GM19395 (cell line): Measurements from ENCODE around the gene KIAA1217.

ENCODE experiments used
- ATAC-seq: cut with Tn5 transposase; IDR thresholded peaks from one replicate; pipeline ENCODE4 v1.9.1; 2021; ENCODE audit warnings: mild to moderate bottlenecking, moderate library complexity; ENCODE audit not compliant: unreplicated experiment

Gene KIAA1217

GRCh38 chr10:24207341-24207740 is 1.6 kb upstream of the KIAA1217 start:
- no peak for ATAC-seq

- ATAC-seq, result no peak
Observed at GRCh38 chr10:24207781-24208611, 942 bp upstream of the KIAA1217 start.

- peak; percentile 39 for ATAC-seq
Observed at GRCh38 chr10:24209432-24209771, 464 bp downstream of the KIAA1217 start.

- ATAC-seq, result peak; percentile 68
Observed at GRCh38 chr10:24209946-24210491, 1.1 kb downstream of the KIAA1217 start.

- ATAC-seq, result peak; percentile 1
Observed at GRCh38 chr10:24210501-24210900, 1.6 kb downstream of the KIAA1217 start.

GRCh38 chr10:24213266-24213665 is 4.3 kb downstream of the KIAA1217 start:
- ATAC-seq, result no peak

DNA sequence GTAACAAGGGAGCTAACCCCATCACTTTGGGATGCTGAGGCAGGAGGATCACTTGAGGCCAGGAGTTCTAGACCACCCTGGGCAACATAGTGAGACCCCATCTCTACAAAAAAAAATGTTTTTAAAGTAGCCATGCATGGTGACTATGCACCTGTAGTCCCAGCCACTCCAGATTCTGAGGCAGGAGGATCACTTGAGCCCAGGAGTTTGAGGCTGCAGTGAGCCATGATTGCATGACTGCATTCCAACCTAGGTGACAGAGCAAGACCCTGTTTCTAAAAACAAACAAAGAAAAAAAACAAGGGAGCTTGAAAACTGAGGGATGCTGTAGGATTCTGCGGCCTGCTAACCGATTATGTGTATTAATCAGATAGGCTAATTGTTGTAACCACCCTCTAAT is 4.9 kb downstream of the KIAA1217 start:
- no peak for ATAC-seq

DNA sequence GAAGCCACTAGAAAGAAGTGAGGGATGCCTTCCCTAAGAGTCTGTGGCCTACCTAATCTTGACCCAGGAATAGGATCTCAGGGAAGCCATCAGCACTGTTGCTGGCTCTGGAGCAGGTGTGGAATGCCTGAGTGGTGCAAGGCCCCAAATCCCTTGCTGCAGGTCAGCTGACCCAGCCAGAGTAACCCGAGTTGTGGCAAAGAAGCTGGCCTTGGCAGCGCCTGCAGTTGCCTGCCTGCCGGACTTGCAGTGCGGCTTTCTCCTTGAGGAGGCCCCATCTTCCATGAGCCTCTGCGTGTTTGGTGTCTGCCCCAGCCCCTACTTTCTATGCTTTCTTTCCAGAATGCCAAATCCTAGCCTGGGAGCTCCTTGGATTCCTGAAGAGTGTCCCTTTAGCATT is 5.8 kb downstream of the KIAA1217 start:
- ATAC-seq, result no peak

DNA sequence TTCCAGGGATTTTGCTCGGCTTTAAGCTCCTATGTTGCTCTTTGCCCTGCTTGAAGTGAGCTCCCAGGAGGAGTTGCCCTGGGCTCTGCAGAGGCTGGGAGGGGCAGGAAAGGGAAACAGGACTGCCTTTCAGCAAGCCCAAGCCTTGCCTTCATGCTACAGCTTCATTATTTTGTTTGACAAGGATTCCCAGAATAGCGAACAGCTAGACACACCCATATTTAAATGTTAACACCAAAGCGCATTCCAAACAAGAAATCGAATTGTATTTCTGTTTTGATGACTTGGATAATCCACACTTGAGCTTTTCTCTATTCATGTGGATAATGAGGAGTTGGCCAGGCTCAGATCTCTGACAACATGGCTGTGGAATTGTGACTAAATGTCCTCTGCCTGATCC is 6.3 kb downstream of the KIAA1217 start:
- no peak for ATAC-seq

GRCh38 chr10:24215603-24216002 is 6.7 kb downstream of the KIAA1217 start:
- ATAC-seq, result no peak

DNA sequence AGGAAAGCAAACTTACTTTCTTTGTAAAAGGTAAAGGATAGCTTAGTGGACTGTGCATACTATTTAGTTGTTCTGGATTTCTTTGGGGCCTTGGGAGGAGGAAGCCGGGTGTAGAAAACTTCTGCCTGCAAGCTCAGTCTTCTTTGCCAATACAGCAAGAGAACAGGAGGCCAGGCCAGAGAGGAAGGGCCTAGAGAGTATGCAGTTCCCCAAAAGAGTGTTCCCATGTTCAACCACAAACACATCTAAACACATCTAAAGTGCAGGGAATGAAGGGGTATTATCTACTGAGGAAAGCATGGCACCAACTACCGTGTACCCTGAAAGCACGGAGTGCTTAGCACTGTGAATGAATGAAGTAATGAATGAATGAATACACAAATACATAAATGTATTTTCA is 11.0 kb downstream of the KIAA1217 start:
- ATAC-seq, result no peak

GRCh38 chr10:24223341-24223740 is 14.4 kb downstream of the KIAA1217 start:
- ATAC-seq, result no peak

- ATAC-seq, result no peak
Observed at GRCh38 chr10:24223953-24224352, 15.0 kb downstream of the KIAA1217 start.

- ATAC-seq, result no peak
Observed at GRCh38 chr10:24228642-24229041, 19.7 kb downstream of the KIAA1217 start.

DNA sequence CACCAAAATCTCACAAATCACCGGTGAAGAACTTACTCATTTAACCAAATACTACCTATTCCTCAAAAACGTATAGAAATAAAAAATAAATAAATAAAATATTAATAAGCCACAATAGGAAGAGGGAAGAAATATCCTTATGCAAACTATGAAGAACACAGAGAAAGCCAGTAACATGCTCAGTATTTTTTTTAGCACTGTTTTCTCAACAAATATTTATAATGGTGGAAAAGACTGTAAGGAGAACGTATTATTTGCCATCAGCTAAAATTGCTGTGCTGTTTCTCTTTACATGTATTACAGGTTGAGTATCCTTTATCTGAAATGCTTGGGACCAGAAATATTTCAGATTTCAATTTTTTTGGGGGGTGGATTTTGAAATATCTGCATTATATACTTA is 21.0 kb downstream of the KIAA1217 start:
- no peak for ATAC-seq

DNA sequence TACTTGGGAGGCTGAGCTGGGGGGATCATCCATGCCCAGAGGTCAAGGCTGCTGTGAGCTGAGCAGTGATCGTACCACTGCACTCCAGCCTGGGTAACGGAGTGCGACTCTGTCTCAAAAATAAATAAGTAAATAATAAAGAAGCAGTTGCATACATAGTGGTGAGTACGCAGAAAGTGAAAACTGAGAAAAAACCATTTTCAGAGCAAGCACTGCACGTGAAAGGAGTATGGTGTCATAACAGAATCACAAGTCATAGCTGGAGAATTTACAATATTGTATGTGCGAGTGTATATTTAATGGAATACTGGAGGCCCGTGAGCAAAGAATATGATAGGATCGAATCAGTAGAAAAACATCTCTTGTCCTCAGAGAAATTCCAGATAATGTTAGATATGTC is 22.3 kb downstream of the KIAA1217 start:
- ATAC-seq, result peak; percentile 57

GRCh38 chr10:24234784-24235183 is 25.8 kb downstream of the KIAA1217 start:
- no peak for ATAC-seq

- no peak for ATAC-seq
Observed at GRCh38 chr10:24235471-24235870, 26.5 kb downstream of the KIAA1217 start.

GRCh38 chr10:24237801-24238395 is 29.0 kb downstream of the KIAA1217 start:
- ATAC-seq, result no peak

DNA sequence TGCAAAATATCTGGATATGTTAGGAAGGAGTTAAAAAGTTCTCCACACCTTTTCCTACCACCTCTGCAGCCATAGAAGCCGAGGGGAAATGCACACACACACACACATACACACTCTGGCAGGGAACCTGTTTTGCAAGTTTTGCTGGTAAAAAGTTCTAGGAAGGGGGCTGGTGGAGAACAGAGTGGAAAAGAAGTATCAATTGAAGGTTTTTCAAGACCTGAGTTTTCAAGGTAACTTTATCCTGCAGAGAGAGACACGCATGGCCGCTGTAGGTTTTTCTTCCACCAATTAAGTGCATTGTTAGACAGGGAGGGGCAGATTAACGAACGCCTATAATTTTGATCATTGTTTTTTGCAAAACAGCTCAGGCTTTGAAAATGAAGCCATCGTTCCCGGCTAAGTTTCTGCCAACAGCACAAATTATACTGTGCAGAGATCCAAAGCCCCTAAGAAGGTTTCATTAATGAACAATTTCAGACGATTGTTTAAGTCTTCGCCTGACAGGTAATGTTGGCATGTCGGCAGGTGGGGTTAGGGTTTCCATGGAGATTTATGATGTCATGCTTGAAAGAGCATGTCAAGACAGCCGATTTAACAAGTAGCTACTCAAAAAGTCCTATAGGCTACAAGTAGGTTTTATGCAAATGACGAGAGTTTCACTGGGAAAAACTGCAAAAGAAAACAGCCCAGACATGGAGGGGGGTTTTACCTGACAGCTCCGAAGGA is 29.7 kb downstream of the KIAA1217 start:
- no peak for ATAC-seq

DNA sequence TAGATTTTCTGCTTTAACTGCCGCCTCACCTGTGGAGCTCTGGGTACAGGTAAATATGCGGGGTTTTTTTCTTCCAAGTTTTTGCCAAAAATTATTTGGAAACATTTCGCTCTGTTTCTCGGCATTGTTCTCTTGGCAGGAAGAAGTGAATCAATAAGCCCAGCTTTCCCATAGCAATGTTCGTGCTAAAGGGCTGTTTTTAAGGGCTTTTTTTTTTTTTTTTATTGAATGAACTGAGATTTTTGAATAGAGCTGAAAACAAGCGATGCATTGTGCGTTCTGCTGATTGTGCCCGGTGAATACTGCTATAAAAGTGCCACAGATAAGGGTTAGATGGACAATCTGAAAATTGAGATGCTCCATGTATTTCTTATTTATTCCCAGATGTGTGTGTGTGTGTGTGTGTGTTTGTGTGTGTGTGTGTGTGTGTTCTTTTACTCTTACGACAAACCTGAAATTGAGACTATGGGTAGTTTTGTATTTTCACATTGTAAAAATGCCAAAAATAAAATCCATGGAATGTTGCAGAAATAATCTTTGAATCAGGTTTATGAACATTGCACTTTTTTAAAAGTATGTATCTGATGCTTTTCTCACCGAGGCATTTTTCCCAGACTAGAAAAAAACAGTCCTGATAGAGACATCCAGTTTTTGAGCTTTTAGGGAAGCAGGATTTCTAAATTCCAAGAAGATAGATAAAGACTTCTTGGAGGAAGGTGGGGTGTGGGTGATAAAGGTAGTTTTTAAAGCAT is 30.5 kb downstream of the KIAA1217 start:
- no peak for ATAC-seq
